IPS-15b (cell line): ENCODE results near the gene ANKS1B.

Experiments
- H3K27me3 ChIP-seq: one replicate; pipeline ENCODE4 v1.6.1; 2013; ENCODE audit warnings: low read length; ENCODE audit not compliant: control insufficient read depth, insufficient read depth
- H3K36me3 ChIP-seq: one replicate; pipeline ENCODE4 v1.6.1; 2013; ENCODE audit warnings: low read length; ENCODE audit not compliant: control insufficient read depth, insufficient read depth
- H3K4me1 ChIP-seq: one replicate; pipeline ENCODE4 v1.6.1; 2013; ENCODE audit warnings: mild to moderate bottlenecking, low read length; ENCODE audit not compliant: control insufficient read depth, insufficient read depth
- H3K4me3 ChIP-seq: one replicate; pipeline ENCODE4 v1.5.1; 2013; ENCODE audit warnings: low read depth, low read length
- H3K9ac ChIP-seq: one replicate; pipeline ENCODE4 v1.6.1; 2013; ENCODE audit warnings: low read depth, mild to moderate bottlenecking, low read length
- H3K9me3 ChIP-seq: one replicate; pipeline ENCODE4 v1.6.1; 2013; ENCODE audit warnings: mild to moderate bottlenecking, low read length; ENCODE audit not compliant: control insufficient read depth, insufficient read depth

Gene ANKS1B

DNA sequence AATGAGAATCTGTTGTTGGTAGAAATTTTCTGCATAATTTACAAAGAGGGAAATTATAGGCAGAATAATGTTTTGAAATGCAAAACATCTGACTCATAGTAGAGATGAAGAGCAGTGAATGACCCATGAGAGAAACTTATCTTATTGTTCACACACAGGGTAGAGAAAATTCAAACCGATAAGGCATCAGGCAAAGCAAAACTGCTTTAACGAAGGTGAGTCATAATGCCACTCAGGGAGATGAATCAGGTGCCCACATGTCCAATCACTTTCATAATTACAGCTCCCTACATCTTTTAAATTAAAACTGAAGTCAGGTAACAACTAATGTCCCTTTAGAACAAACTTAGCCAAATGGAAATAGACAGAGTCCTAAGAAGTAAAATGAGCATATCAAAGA lies 602.7 kb downstream of the ANKS1B start:
- no peak overlapping the region for H3K4me3 ChIP-seq
- H3K36me3 ChIP-seq = no peaks in the 10 kb centered on the region
- H3K27me3 ChIP-seq = no peaks in the 10 kb centered on the region
- no peaks in the 10 kb centered on the region for H3K9me3 ChIP-seq
- H3K9ac ChIP-seq = no peak overlapping the region
- no peaks in the 10 kb centered on the region for H3K4me1 ChIP-seq

- Histone ChIP-seq H3K9me3 (no peaks in the 10 kb centered on the region), H3K4me1 (no peaks in the 10 kb centered on the region), H3K9ac (no peak overlapping the region), H3K4me3 (no peak overlapping the region), H3K36me3 (no peaks in the 10 kb centered on the region), H3K27me3 (no peaks in the 10 kb centered on the region)
Observed at GRCh38 chr12:99380701-99381100, 604.0 kb downstream of the ANKS1B start.

DNA sequence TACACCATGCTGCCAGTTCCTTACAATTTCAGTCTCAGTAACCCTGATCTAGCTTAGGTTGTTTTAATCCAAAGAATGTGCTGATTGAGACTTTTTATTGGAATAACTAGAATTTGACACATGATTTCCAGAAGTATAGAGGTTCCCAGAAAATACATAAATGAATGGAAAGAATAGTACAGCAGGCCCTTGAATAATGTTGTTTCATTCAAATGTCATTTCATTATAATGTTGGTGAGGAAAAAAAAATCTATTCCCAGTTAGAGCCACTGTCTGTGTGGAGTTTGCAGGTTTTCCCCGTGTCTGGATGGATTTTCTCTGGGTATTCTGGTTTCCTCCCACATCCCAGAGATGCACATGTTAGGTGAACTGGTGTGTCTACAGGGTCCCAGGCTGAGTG lies 610.7 kb downstream of the ANKS1B start:
- Histone ChIP-seq H3K36me3 (no peaks in the 10 kb centered on the region), H3K4me1 (no peaks in the 10 kb centered on the region), H3K27me3 (no peaks in the 10 kb centered on the region), H3K9me3 (no peaks in the 10 kb centered on the region), H3K9ac (no peak overlapping the region), H3K4me3 (no peak overlapping the region)

DNA sequence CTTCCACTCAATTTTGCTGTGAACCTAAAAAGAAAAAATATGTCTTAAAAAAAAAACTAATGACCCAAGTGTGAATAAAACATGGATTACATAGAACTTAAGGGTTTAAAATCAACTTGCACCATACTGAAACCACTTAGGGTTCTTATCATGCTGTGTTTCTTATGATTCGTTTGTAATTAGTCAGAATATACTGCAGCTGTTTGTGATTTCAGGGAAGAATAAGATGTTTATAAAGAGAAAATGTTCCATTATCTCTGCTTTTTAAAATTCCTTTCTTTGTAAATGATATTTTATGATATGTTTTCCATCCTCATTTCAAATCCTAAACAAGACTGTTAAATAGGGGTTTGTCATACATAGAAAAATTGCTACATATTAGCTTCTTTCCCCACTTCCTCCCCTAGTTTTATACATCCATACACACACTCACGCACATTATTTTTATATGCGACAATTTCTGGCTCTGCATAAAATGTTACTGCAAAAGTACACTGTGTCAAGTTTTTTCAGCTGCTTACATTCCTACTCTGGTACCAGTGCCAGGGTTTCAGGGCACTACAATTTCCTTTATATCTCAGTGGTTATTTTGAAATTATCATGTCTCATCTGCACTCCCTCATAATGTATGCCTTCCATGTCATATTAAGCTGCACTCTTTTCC lies 612.3 kb downstream of the ANKS1B start:
- H3K27me3 ChIP-seq = no peaks in the 10 kb centered on the region
- H3K4me1 ChIP-seq = no peaks in the 10 kb centered on the region
- no peak overlapping the region for H3K4me3 ChIP-seq
- no peak overlapping the region for H3K9ac ChIP-seq
- no peaks in the 10 kb centered on the region for H3K36me3 ChIP-seq
- no peaks in the 10 kb centered on the region for H3K9me3 ChIP-seq

DNA sequence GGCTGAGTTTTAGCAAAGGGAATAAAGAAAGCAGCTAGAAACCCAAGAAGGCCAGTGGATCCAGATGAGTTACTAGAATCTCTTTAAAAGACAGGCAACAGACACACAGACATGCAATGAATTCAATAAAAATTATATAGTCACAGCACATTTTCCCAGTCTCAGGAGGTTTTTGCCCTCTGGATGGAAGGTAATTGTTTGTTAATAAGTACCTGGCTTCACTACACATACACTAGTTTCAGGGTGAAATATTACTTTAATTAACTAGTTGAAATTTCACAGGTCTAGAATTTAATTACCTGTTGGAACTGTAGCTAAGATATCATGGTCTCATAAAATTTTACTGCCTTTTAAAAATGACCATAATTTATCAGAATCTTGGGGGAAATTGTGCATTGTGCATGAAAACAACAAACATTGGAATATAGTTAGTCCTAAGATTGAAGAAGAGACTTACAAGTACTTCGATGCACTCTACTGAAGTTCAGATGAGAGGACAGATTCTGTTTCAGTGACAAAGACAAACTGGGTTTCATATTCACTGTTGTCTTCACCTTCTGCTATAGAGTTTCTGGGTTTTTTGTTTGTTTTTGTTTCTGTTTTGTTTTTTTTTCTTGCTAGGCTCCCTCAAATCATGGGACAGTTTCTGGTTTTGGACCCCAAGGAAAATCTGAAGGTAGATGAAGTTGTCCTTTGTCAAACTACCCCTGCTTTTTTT lies 614.2 kb downstream of the ANKS1B start:
- Histone ChIP-seq H3K36me3 (no peaks in the 10 kb centered on the region), H3K4me1 (no peaks in the 10 kb centered on the region), H3K9me3 (no peaks in the 10 kb centered on the region), H3K4me3 (no peak overlapping the region), H3K9ac (no peak overlapping the region), H3K27me3 (no peaks in the 10 kb centered on the region)

DNA sequence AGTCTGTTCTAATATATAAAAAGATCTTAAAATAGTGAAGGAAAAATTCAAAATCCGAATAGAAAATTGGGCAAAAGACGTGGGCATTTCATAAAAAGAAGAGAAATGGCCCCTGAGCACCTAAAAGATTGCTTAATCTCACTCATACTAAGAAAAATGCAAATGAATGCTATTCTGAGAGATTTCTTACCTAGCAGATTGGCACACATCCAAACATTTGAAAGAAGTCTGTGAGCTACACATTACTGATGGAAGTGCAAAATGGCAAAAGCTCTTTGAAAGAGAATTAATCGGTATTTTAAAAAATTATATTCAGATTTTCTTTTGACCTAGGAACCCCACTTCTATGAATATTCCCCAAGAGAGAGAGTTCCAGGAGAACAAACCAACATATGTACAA lies 617.6 kb downstream of the ANKS1B start:
- no peaks in the 10 kb centered on the region for H3K27me3 ChIP-seq
- H3K9ac ChIP-seq = no peak overlapping the region
- no peaks in the 10 kb centered on the region for H3K9me3 ChIP-seq
- H3K4me3 ChIP-seq = no peak overlapping the region
- no peaks in the 10 kb centered on the region for H3K36me3 ChIP-seq
- no peaks in the 10 kb centered on the region for H3K4me1 ChIP-seq

DNA sequence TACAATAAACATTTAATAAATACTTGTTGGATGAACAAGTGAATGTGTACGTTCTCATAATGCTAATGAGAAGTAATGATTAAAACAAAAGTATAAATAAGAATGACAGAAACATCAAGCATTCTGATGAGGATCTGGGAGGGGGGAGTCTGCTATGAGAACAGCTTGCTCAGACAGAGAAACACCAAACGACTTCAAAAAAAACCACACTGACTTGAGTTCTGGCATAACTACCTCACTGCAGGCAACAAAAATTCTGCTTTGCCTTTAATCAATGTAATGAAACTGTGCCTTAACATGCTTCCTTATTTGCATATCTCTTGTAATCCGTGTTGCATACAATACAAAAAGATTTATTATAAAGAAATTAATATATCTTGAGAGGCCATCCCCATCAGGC lies 632.5 kb downstream of the ANKS1B start:
- Histone ChIP-seq H3K36me3 (no peaks in the 10 kb centered on the region), H3K4me3 (no peak overlapping the region), H3K9ac (no peak overlapping the region), H3K27me3 (no peaks in the 10 kb centered on the region), H3K4me1 (no peaks in the 10 kb centered on the region), H3K9me3 (no peaks in the 10 kb centered on the region)

DNA sequence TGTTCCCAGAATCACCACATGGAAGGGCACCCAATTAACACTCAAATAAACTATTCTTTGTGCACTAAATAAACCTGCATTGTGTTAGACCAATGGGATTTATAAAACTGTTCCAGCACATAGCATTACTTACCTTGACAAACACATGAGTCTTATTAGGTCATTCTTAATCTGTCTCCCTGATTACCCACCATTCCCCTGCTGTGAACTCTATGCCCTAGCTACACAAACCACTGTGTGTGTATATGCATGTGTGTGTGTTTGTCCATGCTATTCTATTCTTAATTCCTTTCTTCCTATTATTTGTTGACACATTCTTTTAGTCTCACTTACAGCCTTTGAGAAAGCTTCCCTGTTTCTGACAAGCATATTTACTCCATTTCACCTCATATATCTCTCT lies 640.8 kb downstream of the ANKS1B start:
- no peak overlapping the region for H3K4me3 ChIP-seq
- no peaks in the 10 kb centered on the region for H3K36me3 ChIP-seq
- no peak overlapping the region for H3K9ac ChIP-seq
- H3K27me3 ChIP-seq = no peaks in the 10 kb centered on the region
- no peaks in the 10 kb centered on the region for H3K9me3 ChIP-seq
- H3K4me1 ChIP-seq = no peaks in the 10 kb centered on the region

DNA sequence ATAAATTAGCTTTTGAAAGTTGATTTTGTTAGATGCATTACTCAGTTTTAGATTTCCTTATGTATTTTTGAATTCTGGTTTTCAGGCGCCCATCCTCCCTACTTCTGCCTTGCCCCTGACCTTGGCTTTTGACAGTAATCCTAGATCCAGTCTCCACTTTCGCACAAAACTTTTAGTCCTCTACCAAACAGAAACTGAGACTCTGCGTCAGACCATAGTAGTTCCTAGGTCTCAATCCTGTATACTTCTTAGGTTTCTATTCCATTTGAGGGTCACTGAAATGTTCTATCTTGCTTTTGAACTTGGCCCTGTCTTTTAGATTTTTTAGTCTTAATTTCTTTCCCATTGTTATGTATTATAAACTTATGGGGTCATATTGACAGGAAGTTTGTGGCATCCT lies 645.1 kb downstream of the ANKS1B start:
- H3K9ac ChIP-seq = no peak overlapping the region
- H3K27me3 ChIP-seq = no peaks in the 10 kb centered on the region
- H3K4me3 ChIP-seq = no peak overlapping the region
- no peaks in the 10 kb centered on the region for H3K9me3 ChIP-seq
- H3K36me3 ChIP-seq = no peaks in the 10 kb centered on the region
- no peaks in the 10 kb centered on the region for H3K4me1 ChIP-seq

GRCh38 chr12:99334285-99335056 lies 650.3 kb downstream of the ANKS1B start:
- no peak overlapping the region for H3K9ac ChIP-seq
- H3K27me3 ChIP-seq = no peaks in the 10 kb centered on the region
- no peak overlapping the region for H3K4me3 ChIP-seq
- H3K9me3 ChIP-seq = no peaks in the 10 kb centered on the region
- no peaks in the 10 kb centered on the region for H3K4me1 ChIP-seq
- no peaks in the 10 kb centered on the region for H3K36me3 ChIP-seq

DNA sequence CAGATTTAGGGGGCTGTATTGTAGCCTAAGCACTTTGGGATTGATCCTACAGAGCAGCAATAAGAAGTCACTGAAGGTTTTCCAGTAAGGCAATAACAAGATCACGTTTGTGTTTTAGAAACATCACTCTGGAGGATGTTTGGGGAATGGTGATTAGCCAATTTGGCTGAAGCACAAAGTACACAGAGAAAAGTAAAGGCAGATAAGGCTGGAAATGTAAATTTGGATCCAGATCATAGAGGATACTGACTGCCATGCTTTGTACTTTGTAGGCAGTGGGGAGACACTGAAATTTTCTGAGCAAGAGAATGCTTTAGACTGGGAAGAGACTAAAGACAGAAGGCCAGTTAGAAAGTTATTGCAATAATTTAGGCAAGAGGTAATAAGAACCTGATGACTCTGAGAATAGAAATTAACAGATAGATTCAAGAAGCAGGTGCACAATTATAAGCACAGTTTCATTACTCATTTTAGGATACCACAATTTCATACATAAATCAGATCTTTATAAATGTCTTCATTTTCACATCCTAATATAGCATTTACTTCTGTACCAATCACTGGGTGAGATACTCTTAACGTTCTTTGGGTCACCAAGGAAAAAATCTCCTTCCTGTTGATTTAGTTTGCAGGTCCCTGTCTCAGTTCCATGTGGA lies 651.7 kb downstream of the ANKS1B start:
- no peaks in the 10 kb centered on the region for H3K36me3 ChIP-seq
- no peaks in the 10 kb centered on the region for H3K27me3 ChIP-seq
- no peaks in the 10 kb centered on the region for H3K9me3 ChIP-seq
- no peaks in the 10 kb centered on the region for H3K4me1 ChIP-seq
- H3K4me3 ChIP-seq = no peak overlapping the region
- H3K9ac ChIP-seq = no peak overlapping the region
